Measurements from ENCODE around the gene SEC14L1.

DNA sequence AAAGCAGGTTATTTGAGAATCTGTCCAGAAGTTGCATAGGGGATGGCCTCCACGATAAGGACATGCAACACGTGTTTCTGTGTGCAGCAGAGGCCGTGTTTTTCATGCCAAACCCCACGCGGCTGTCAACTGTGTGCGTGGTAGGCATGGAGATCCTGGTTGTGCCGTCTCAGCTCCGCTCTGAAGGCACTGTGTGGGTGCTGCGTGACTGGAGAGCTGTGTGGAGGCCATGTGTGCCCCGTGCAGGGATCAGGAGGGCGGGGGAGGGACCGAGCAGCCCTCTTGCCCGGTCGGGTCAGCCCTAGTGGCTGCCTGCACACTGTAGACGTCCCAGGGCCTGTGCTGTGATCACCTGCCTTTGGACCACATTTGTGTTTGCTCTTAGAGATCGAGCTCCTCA lies 74.5 kb downstream of the SEC14L1 start:
- TF ChIP-seq, protein P1, sequence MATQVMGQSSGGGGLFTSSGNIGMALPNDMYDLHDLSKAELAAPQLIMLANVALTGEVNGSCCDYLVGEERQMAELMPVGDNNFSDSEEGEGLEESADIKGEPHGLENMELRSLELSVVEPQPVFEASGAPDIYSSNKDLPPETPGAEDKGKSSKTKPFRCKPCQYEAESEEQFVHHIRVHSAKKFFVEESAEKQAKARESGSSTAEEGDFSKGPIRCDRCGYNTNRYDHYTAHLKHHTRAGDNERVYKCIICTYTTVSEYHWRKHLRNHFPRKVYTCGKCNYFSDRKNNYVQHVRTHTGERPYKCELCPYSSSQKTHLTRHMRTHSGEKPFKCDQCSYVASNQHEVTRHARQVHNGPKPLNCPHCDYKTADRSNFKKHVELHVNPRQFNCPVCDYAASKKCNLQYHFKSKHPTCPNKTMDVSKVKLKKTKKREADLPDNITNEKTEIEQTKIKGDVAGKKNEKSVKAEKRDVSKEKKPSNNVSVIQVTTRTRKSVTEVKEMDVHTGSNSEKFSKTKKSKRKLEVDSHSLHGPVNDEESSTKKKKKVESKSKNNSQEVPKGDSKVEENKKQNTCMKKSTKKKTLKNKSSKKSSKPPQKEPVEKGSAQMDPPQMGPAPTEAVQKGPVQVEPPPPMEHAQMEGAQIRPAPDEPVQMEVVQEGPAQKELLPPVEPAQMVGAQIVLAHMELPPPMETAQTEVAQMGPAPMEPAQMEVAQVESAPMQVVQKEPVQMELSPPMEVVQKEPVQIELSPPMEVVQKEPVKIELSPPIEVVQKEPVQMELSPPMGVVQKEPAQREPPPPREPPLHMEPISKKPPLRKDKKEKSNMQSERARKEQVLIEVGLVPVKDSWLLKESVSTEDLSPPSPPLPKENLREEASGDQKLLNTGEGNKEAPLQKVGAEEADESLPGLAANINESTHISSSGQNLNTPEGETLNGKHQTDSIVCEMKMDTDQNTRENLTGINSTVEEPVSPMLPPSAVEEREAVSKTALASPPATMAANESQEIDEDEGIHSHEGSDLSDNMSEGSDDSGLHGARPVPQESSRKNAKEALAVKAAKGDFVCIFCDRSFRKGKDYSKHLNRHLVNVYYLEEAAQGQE (IDR thresholded peaks at IDR 0.05; ENCODE audit: low read depth), result no peak
- TF ChIP-seq RAD21 (IDR thresholded peaks at IDR 0.05; ENCODE audit: low read depth) (no peak), TAF1 (IDR thresholded peaks at IDR 0.05; ENCODE audit: low read depth) (no peak), ZBTB7A (IDR thresholded peaks at IDR 0.05; ENCODE audit: low read depth) (no peak), YY1 (IDR thresholded peaks at IDR 0.05; ENCODE audit: low read depth) (no peak), FOXM1 (IDR thresholded peaks at IDR 0.05; ENCODE audit: borderline replicate concordance, low read depth) (no peak), EGR1 (IDR thresholded peaks at IDR 0.05) (no peak), NFIC (IDR thresholded peaks at IDR 0.05) (no peak)
- TF ChIP-seq, protein P2, sequence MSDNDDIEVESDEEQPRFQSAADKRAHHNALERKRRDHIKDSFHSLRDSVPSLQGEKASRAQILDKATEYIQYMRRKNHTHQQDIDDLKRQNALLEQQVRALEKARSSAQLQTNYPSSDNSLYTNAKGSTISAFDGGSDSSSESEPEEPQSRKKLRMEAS (IDR thresholded peaks at IDR 0.05), result no peak
- TF ChIP-seq, protein P3, sequence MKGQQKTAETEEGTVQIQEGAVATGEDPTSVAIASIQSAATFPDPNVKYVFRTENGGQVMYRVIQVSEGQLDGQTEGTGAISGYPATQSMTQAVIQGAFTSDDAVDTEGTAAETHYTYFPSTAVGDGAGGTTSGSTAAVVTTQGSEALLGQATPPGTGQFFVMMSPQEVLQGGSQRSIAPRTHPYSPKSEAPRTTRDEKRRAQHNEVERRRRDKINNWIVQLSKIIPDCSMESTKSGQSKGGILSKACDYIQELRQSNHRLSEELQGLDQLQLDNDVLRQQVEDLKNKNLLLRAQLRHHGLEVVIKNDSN (IDR thresholded peaks at IDR 0.05), result no peak

Measured in Ishikawa (cell line).